ENCODE results near the gene ADAT1.

DNA sequence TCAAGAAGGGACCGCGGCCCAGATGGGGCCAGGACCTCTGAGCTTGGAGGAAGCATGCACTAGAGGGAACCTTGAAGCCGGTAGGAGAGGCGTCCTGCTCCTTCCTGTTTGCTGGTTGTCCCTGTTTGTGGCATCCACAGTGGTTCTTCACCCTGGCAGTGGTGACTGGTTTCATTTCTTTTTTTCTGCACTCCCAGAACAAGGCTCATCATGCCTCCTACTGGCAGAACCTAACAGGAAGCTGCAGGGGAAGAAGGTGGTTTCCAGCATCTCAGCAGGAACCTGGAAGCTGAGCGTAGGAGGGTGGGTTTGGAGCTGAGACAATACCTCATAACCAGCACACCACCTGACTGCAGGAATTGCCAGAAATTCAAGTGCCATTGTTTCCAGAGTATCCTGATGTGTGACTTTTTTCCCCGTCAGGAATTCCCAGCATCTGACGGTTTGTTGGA, 72.8 kb downstream of the ADAT1 start:
- TF ChIP-seq, protein P1, sequence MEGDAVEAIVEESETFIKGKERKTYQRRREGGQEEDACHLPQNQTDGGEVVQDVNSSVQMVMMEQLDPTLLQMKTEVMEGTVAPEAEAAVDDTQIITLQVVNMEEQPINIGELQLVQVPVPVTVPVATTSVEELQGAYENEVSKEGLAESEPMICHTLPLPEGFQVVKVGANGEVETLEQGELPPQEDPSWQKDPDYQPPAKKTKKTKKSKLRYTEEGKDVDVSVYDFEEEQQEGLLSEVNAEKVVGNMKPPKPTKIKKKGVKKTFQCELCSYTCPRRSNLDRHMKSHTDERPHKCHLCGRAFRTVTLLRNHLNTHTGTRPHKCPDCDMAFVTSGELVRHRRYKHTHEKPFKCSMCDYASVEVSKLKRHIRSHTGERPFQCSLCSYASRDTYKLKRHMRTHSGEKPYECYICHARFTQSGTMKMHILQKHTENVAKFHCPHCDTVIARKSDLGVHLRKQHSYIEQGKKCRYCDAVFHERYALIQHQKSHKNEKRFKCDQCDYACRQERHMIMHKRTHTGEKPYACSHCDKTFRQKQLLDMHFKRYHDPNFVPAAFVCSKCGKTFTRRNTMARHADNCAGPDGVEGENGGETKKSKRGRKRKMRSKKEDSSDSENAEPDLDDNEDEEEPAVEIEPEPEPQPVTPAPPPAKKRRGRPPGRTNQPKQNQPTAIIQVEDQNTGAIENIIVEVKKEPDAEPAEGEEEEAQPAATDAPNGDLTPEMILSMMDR (IDR thresholded peaks at IDR 0.05; ENCODE audit: borderline replicate concordance, extremely low read depth, low read length, poor library complexity, severe bottlenecking): peak; percentile 78
- no peak for TF ChIP-seq EZH2 (IDR thresholded peaks at IDR 0.05; ENCODE audit: borderline replicate concordance, low read depth, low read length, severe bottlenecking)

Data from DND-41 (cell line).